Measurements from ENCODE around the gene FRY.

DNA sequence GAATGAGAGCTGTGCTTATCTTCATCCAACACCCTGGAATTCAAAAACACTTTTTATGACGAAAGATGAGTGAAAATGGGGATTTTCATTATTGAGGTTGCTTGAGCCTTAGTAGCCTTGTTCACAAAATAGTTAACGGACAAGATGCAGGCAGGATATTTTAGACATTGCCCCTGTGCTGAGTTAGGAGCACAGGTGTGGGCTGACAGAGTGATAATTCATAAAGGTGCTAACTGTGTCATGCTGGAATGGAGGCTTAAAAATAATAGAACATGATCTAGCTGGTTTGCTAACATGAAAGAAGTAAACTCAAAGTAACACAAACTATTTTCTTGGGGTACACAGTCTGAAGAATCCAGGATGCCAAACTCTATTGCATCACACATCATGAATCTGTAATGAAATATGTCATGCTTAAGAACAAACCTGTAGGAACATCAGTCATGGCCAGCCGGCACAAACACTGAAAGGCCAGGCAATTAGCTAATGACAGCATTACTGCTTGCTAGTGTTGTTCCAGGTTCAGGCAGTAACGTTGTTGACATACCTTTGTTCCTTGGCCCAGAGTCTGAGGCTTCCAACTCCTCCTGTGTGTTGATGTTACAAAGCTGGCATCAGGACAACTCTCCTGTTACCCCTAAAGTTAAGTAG lies 55.3 kb downstream of the FRY start:
- no peak for TF ChIP-seq POLR2A (IDR thresholded peaks at IDR 0.05; ENCODE audit: low read depth, low read length)
- TF ChIP-seq POLR2AphosphoS5 (IDR thresholded peaks at IDR 0.05; ENCODE audit: low read depth, low read length) = no peak
- TF ChIP-seq TAF1 (IDR thresholded peaks at IDR 0.05; ENCODE audit: low read depth, low read length) = no peak
- no peak for TF ChIP-seq PAX5 (IDR thresholded peaks at IDR 0.05; ENCODE audit: insufficient read depth, low read length, severe bottlenecking)
- TF ChIP-seq SPI1 (IDR thresholded peaks at IDR 0.05; ENCODE audit: low read depth, low read length) = no peak

Data from GM12891 (cell line).